NB4 (cell line): ENCODE data around the gene TAF4B.

Experiments
- MYC ChIP-seq: IDR thresholded peaks from 2 replicates; pipeline ENCODE4 v1.6.1; 2011; ENCODE audit warnings: low read depth, low read length
- POLR2A ChIP-seq: IDR thresholded peaks from 2 replicates; pipeline ENCODE4 v1.6.1; 2011; ENCODE audit warnings: mild to moderate bottlenecking; ENCODE audit not compliant: insufficient read length; ENCODE audit errors: extremely low read depth
- TF ChIP-seq, protein P1 (sequence below): IDR thresholded peaks from one replicate; pipeline ENCODE4 v1.5.1; 2012; ENCODE audit warnings: low read depth, low read length
- TF ChIP-seq, protein P2 (sequence below): IDR thresholded peaks from 2 replicates; pipeline ENCODE4 v1.6.1; 2011; ENCODE audit warnings: low read depth, low read length

DNA sequence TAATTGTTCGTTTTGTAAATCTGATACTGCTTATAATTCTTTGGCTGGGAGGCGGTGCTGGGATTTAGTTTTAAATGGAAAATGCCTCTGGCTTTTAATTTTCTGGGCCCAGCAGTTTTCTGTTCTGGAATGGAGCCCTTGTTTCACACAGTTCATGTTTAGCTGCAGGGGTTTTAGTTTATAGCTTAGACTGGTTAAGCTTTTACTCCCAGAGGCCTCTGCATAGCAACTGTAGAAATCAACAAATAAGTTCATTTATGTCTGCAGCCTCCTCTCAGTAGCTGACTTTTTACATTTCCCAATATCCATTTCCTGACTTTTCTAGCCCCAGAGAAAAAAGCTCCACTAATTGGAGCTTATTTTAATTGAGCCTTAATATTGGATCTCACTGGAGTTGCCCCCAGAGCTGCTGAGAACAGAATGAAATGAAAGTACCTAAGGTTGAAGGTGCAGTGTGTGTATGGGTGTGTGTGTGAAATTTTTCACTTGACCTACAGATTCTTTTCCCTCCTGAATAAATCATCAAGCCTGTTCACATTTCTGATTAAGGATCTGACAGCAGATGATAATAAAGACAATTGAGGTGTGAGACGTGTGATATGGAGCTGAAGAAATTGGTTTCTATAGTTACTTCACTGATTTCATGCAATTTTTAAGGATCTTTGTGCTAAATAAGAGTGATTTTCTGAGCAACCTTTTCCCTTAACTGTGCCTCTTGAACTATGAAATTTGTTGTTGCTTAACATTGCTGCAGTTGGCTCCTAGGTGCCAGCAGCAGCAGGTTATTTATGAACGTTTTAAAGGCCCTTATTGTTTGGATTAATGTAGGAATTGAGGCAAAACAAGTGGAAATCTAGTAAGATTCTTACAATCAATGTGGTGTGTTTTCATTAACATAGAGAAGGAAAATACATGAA is 109.6 kb downstream of the TAF4B start:
- TF ChIP-seq, protein P1, sequence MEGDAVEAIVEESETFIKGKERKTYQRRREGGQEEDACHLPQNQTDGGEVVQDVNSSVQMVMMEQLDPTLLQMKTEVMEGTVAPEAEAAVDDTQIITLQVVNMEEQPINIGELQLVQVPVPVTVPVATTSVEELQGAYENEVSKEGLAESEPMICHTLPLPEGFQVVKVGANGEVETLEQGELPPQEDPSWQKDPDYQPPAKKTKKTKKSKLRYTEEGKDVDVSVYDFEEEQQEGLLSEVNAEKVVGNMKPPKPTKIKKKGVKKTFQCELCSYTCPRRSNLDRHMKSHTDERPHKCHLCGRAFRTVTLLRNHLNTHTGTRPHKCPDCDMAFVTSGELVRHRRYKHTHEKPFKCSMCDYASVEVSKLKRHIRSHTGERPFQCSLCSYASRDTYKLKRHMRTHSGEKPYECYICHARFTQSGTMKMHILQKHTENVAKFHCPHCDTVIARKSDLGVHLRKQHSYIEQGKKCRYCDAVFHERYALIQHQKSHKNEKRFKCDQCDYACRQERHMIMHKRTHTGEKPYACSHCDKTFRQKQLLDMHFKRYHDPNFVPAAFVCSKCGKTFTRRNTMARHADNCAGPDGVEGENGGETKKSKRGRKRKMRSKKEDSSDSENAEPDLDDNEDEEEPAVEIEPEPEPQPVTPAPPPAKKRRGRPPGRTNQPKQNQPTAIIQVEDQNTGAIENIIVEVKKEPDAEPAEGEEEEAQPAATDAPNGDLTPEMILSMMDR, result no peak
- no peak for TF ChIP-seq POLR2A
- no peak for TF ChIP-seq MYC
- TF ChIP-seq, protein P2, sequence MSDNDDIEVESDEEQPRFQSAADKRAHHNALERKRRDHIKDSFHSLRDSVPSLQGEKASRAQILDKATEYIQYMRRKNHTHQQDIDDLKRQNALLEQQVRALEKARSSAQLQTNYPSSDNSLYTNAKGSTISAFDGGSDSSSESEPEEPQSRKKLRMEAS, result no peak
